Thoracic aorta (tissue), 2 donors: ENCODE data around the gene INSYN1. TPM values are rescaled to one million over a fixed set of nuclear protein-coding genes. Genes with fewer than 3 reads are reported as not detected.

Experiments
- ATAC-seq: fragments of 150-250 bp; one replicate; pipeline ENCODE4 v1.8.0; 2017; ENCODE audit warnings: low read depth; ENCODE audit not compliant: insufficient number of reproducible peaks, low FRiP score
- DNase-seq: peaks from one replicate; pipeline ENCODE4 v3.0.0-alpha.2; 2020; ENCODE audit warnings: low spot score
- H3K27ac ChIP-seq, 2 donors: fragments of 200-600 bp; sonication (generic); 1 replicate in 1 of 2; 2 replicates in 1 of 2; pipeline ENCODE4 v1.5.1; 2016; ENCODE audit warnings: mild to moderate bottlenecking in 2 of 2, moderate library complexity in 2 of 2
- H3K27me3 ChIP-seq: fragments of 200-600 bp; sonication (generic); replicated peaks from 2 replicates; pipeline ENCODE4 v1.6.0; 2016; ENCODE audit warnings: mild to moderate bottlenecking; ENCODE audit not compliant: insufficient read depth
- H3K36me3 ChIP-seq: fragments of 200-600 bp; sonication (generic); one replicate; pipeline ENCODE4 v1.5.1; 2016
- H3K4me1 ChIP-seq, 2 donors: fragments of 200-600 bp; sonication (generic); 1 replicate in 1 of 2; 2 replicates in 1 of 2; pipeline versions ENCODE4 v1.5.1 to v1.6.0; 2016; ENCODE audit warnings: low read depth in 2 of 2, mild to moderate bottlenecking in 1 of 2; ENCODE audit not compliant: control insufficient read depth in 1 of 2
- H3K4me3 ChIP-seq: fragments of 200-600 bp; sonication (generic); 2 replicates; pipeline ENCODE4 v1.5.1; 2016; ENCODE audit warnings: mild to moderate bottlenecking
- H3K9me3 ChIP-seq: fragments of 200-600 bp; sonication (generic); 2 replicates; pipeline ENCODE4 v1.5.1; 2016
- CTCF ChIP-seq: fragments of 200-600 bp; sonication (generic); IDR thresholded peaks from one replicate; pipeline ENCODE4 v1.5.1; 2019; ENCODE audit warnings: antibody characterized with exemption
- total RNA-seq, 2 donors: library from RNA; depleted of rRNA; stranded (reverse); fragments of >200 nt; gene quantifications; one replicate each; pipeline versions ENCODE4 v1.1.0 to v1.2.3, GENCODE V29; 2016

The INSYN1 gene
- total RNA-seq, result 10 to 100 TPM; 10.6 to 15.2 TPM

GRCh38 chr15:73753250-73754130 lies at the start of gene INSYN1:
Gene INSYN1, minus strand, starts transcription at chr15:73753351. Its CDS starts 2,221 bp downstream, at chr15:73751130.
- H3K9me3 ChIP-seq, result no peaks in the 10 kb centered on the region
- no peak within 1 kb of the TSS for H3K27ac ChIP-seq
- DNase-seq (no peak), ATAC-seq (no peak)
- peak within 1 kb of the TSS; percentile 89 for H3K4me3 ChIP-seq
- H3K36me3 ChIP-seq, result no peaks in the 10 kb centered on the region
- H3K4me1 ChIP-seq, result peaks cover 0 to 17% of the 10 kb centered on the region in 2 donors
- no peaks in the 10 kb centered on the region for H3K27me3 ChIP-seq
- TF ChIP-seq CTCF, result no peak

GRCh38 chr15:73802431-73803041 lies 49.4 kb upstream of the INSYN1 start:
- no peaks in the 10 kb centered on the region for H3K36me3 ChIP-seq
- peak overlapping the region; percentile 97 to 98 for H3K27ac ChIP-seq
- H3K4me3 ChIP-seq, result peak overlapping the region; percentile 23
- TF ChIP-seq CTCF, result no peak
- no peaks in the 10 kb centered on the region for H3K27me3 ChIP-seq
- no peak for ATAC-seq
- H3K4me1 ChIP-seq, result peaks cover 27 to 65% of the 10 kb centered on the region in 2 donors
- no peaks in the 10 kb centered on the region for H3K9me3 ChIP-seq
- peak; percentile 21 for DNase-seq

- Histone ChIP-seq H3K9me3 (no peaks in the 10 kb centered on the region), H3K4me3 (peak overlapping the region; percentile 18), H3K36me3 (no peaks in the 10 kb centered on the region), H3K4me1 (peaks cover 27 to 65% of the 10 kb centered on the region in 2 donors), H3K27me3 (no peaks in the 10 kb centered on the region), H3K27ac (peak overlapping the region; percentile 97 to 98)
- ATAC-seq (peak; percentile 29), DNase-seq (peak; percentile 20)
- no peak for TF ChIP-seq CTCF
Measured at GRCh38 chr15:73800662-73801345, 47.7 kb upstream of the INSYN1 start.

- TF ChIP-seq CTCF, result no peak
- Histone ChIP-seq H3K27me3 (no peaks in the 10 kb centered on the region), H3K4me3 (no peak overlapping the region), H3K27ac (peak overlapping the region; percentile 97 to 98), H3K36me3 (no peaks in the 10 kb centered on the region), H3K9me3 (no peaks in the 10 kb centered on the region), H3K4me1 (peaks cover 27 to 59% of the 10 kb centered on the region in 2 donors)
- no peak for DNase-seq
- ATAC-seq, result no peak
Measured at GRCh38 chr15:73799466-73799865, 46.3 kb upstream of the INSYN1 start.
